ENCODE data around the gene PNPO.

PNPO gene

GRCh38 chr17:47941246-47942095 lies at the start of gene PNPO:
TSS of gene PNPO (plus strand) at chr17:47941571. CDS start at chr17:47941676, 105 bp downstream.
- Mint-ChIP-seq H3K4me1 (peaks cover 41% of the 10 kb centered on the region), H3K36me3 (ENCODE audit: insufficient read depth) (peaks cover 6% of the 10 kb centered on the region), H3K27ac (ENCODE audit: low read depth) (peak within 1 kb of the TSS; percentile 85), H3K27me3 (no peaks in the 10 kb centered on the region), H3K4me3 (peak within 1 kb of the TSS; percentile 81), H3K9me3 (no peaks in the 10 kb centered on the region)
- ATAC-seq (replicated peaks; ENCODE audit: extremely low read depth, poor library complexity, severe bottlenecking) (peak; percentile 98), DNase-seq (ENCODE audit: low spot score in 2 of 2) (peak; percentile 80 to 90)

- Mint-ChIP-seq H3K36me3 (ENCODE audit: insufficient read depth) (peaks cover 19% of the 10 kb centered on the region), H3K27me3 (no peaks in the 10 kb centered on the region), H3K4me1 (peaks cover 40% of the 10 kb centered on the region), H3K4me3 (peak overlapping the region; percentile 90), H3K9me3 (no peaks in the 10 kb centered on the region), H3K27ac (ENCODE audit: low read depth) (peak overlapping the region; percentile 98)
- DNase-seq (ENCODE audit: low spot score in 2 of 2) (no peak), ATAC-seq (replicated peaks; ENCODE audit: extremely low read depth, poor library complexity, severe bottlenecking) (no peak)
Observed at GRCh38 chr17:47894498-47895346, 46.6 kb upstream of the PNPO start.

- Mint-ChIP-seq H3K36me3 (ENCODE audit: insufficient read depth) (peaks cover 22% of the 10 kb centered on the region), H3K27me3 (no peaks in the 10 kb centered on the region), H3K4me1 (peaks cover 42% of the 10 kb centered on the region), H3K4me3 (peak overlapping the region; percentile 90), H3K9me3 (no peaks in the 10 kb centered on the region), H3K27ac (ENCODE audit: low read depth) (peak overlapping the region; percentile 98)
- DNase-seq (ENCODE audit: low spot score in 2 of 2) = no peak
- no peak for ATAC-seq (replicated peaks; ENCODE audit: extremely low read depth, poor library complexity, severe bottlenecking)
Observed at GRCh38 chr17:47895347-47895855, 46.0 kb upstream of the PNPO start.

- peak within 1 kb of the TSS; percentile 90 for H3K4me3 Mint-ChIP-seq
- H3K27me3 Mint-ChIP-seq = no peaks in the 10 kb centered on the region
Observed at GRCh38 chr17:47895856-47896671, 45.3 kb upstream of the PNPO start, which contains the start of gene SP2. TSS of gene SP2 (plus strand) at chr17:47896236. CDS start at chr17:47896287, 51 bp downstream.

GRCh38 chr17:47896672-47897490 lies 44.5 kb upstream of the PNPO start:
- ATAC-seq (replicated peaks; ENCODE audit: extremely low read depth, poor library complexity, severe bottlenecking) = peak; percentile 3
- no peak for DNase-seq (ENCODE audit: low spot score in 2 of 2)
- no peaks in the 10 kb centered on the region for H3K27me3 Mint-ChIP-seq
- peaks cover 46% of the 10 kb centered on the region for H3K4me1 Mint-ChIP-seq
- peak overlapping the region; percentile 98 for H3K27ac Mint-ChIP-seq (ENCODE audit: low read depth)
- H3K4me3 Mint-ChIP-seq = peak overlapping the region; percentile 90
- no peaks in the 10 kb centered on the region for H3K9me3 Mint-ChIP-seq
- H3K36me3 Mint-ChIP-seq (ENCODE audit: insufficient read depth) = peaks cover 33% of the 10 kb centered on the region

More at GRCh38 chr17:47895856-47896671, 45.3 kb upstream of the PNPO start, which contains the start of gene SP2:
- Mint-ChIP-seq H3K27ac (ENCODE audit: low read depth) (peak within 1 kb of the TSS; percentile 98), H3K9me3 (no peaks in the 10 kb centered on the region), H3K4me1 (peaks cover 42% of the 10 kb centered on the region), H3K36me3 (ENCODE audit: insufficient read depth) (peaks cover 27% of the 10 kb centered on the region)
- DNase-seq (ENCODE audit: low spot score in 2 of 2) (peak; percentile 100), ATAC-seq (replicated peaks; ENCODE audit: extremely low read depth, poor library complexity, severe bottlenecking) (peak; percentile 91)

GRCh38 chr17:47897561-47897960 lies 43.8 kb upstream of the PNPO start:
- DNase-seq (ENCODE audit: low spot score in 2 of 2) (no peak), ATAC-seq (replicated peaks; ENCODE audit: extremely low read depth, poor library complexity, severe bottlenecking) (no peak)
- Mint-ChIP-seq H3K9me3 (no peaks in the 10 kb centered on the region), H3K4me3 (peak overlapping the region; percentile 90), H3K4me1 (peaks cover 53% of the 10 kb centered on the region), H3K36me3 (ENCODE audit: insufficient read depth) (peaks cover 37% of the 10 kb centered on the region), H3K27ac (ENCODE audit: low read depth) (peak overlapping the region; percentile 98), H3K27me3 (no peaks in the 10 kb centered on the region)

- Mint-ChIP-seq H3K27me3 (no peaks in the 10 kb centered on the region), H3K9me3 (no peaks in the 10 kb centered on the region), H3K4me1 (peaks cover 57% of the 10 kb centered on the region), H3K36me3 (ENCODE audit: insufficient read depth) (peaks cover 37% of the 10 kb centered on the region), H3K27ac (ENCODE audit: low read depth) (no peak overlapping the region), H3K4me3 (no peak overlapping the region)
- ATAC-seq (replicated peaks; ENCODE audit: extremely low read depth, poor library complexity, severe bottlenecking) = no peak
- DNase-seq (ENCODE audit: low spot score in 2 of 2) = no peak
Observed at GRCh38 chr17:47898241-47898640, 43.1 kb upstream of the PNPO start.

GRCh38 chr17:47899643-47900042 lies 41.7 kb upstream of the PNPO start:
- no peak overlapping the region for H3K4me3 Mint-ChIP-seq
- DNase-seq (ENCODE audit: low spot score in 2 of 2) (no peak), ATAC-seq (replicated peaks; ENCODE audit: extremely low read depth, poor library complexity, severe bottlenecking) (no peak)
- no peaks in the 10 kb centered on the region for H3K27me3 Mint-ChIP-seq
- peaks cover 53% of the 10 kb centered on the region for H3K4me1 Mint-ChIP-seq
- H3K36me3 Mint-ChIP-seq (ENCODE audit: insufficient read depth) = peaks cover 43% of the 10 kb centered on the region
- H3K9me3 Mint-ChIP-seq = no peaks in the 10 kb centered on the region
- no peak overlapping the region for H3K27ac Mint-ChIP-seq (ENCODE audit: low read depth)

GRCh38 chr17:47901423-47901822 lies 39.9 kb upstream of the PNPO start:
- Mint-ChIP-seq H3K27ac (ENCODE audit: low read depth) (no peak overlapping the region), H3K27me3 (no peaks in the 10 kb centered on the region), H3K36me3 (ENCODE audit: insufficient read depth) (peaks cover 40% of the 10 kb centered on the region), H3K4me3 (no peak overlapping the region), H3K4me1 (peaks cover 64% of the 10 kb centered on the region), H3K9me3 (no peaks in the 10 kb centered on the region)
- DNase-seq (ENCODE audit: low spot score in 2 of 2) (no peak), ATAC-seq (replicated peaks; ENCODE audit: extremely low read depth, poor library complexity, severe bottlenecking) (no peak)

GRCh38 chr17:47902039-47902744 lies 39.2 kb upstream of the PNPO start:
- Mint-ChIP-seq H3K27me3 (no peaks in the 10 kb centered on the region), H3K4me3 (no peak overlapping the region), H3K4me1 (peaks cover 65% of the 10 kb centered on the region), H3K36me3 (ENCODE audit: insufficient read depth) (peaks cover 36% of the 10 kb centered on the region), H3K9me3 (no peaks in the 10 kb centered on the region), H3K27ac (ENCODE audit: low read depth) (no peak overlapping the region)
- ATAC-seq (replicated peaks; ENCODE audit: extremely low read depth, poor library complexity, severe bottlenecking) (no peak), DNase-seq (ENCODE audit: low spot score in 2 of 2) (no peak)

GRCh38 chr17:47905221-47905733 lies 36.1 kb upstream of the PNPO start:
- DNase-seq (ENCODE audit: low spot score in 2 of 2) (no peak), ATAC-seq (replicated peaks; ENCODE audit: extremely low read depth, poor library complexity, severe bottlenecking) (no peak)
- no peaks in the 10 kb centered on the region for H3K27me3 Mint-ChIP-seq
- H3K4me1 Mint-ChIP-seq = peaks cover 51% of the 10 kb centered on the region
- H3K4me3 Mint-ChIP-seq = no peak overlapping the region
- no peaks in the 10 kb centered on the region for H3K9me3 Mint-ChIP-seq
- peaks cover 26% of the 10 kb centered on the region for H3K36me3 Mint-ChIP-seq (ENCODE audit: insufficient read depth)
- H3K27ac Mint-ChIP-seq (ENCODE audit: low read depth) = peak overlapping the region; percentile 8
